GM12874 (cell line): ENCODE results near the gene MPV17L2.

Source experiments
- TF ChIP-seq, protein P1 (sequence below): IDR thresholded peaks from 2 replicates; pipeline ENCODE4 v1.5.1; 2011; ENCODE audit warnings: low read depth, mild to moderate bottlenecking, control low read depth, low read length, moderate library complexity; ENCODE audit not compliant: insufficient read depth

The MPV17L2 gene

DNA sequence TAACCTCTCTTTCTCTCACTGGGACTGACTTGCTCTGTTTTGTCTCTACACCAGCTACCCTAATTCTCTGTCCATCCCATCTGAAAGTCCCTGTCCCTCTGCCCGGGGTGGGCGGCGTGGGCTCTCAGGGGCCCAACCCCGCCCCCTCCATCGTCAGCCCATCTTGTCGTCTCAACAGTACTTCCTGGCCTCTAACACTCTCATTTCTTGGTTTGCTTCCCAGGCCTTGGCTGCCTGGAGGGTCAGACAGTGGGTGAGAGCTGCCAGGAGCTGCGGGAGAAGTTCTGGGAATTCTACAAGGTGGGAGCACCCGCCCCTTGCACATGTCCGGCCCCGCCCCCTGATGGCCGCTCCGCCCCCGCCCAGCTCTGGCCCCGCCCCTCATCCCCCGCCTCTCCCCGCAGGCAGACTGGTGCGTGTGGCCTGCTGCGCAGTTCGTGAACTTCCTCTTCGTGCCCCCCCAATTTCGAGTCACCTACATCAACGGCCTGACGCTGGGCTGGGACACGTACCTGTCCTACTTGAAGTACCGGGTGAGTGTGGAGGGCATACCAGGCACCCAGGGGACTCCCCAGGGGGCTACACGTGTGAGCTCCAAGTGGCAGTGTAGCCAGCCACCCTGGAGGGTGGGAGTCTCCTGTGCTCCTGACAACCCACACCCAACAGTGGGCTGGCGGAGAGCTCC is 1.7 kb downstream of the MPV17L2 start:
- TF ChIP-seq, protein P1, sequence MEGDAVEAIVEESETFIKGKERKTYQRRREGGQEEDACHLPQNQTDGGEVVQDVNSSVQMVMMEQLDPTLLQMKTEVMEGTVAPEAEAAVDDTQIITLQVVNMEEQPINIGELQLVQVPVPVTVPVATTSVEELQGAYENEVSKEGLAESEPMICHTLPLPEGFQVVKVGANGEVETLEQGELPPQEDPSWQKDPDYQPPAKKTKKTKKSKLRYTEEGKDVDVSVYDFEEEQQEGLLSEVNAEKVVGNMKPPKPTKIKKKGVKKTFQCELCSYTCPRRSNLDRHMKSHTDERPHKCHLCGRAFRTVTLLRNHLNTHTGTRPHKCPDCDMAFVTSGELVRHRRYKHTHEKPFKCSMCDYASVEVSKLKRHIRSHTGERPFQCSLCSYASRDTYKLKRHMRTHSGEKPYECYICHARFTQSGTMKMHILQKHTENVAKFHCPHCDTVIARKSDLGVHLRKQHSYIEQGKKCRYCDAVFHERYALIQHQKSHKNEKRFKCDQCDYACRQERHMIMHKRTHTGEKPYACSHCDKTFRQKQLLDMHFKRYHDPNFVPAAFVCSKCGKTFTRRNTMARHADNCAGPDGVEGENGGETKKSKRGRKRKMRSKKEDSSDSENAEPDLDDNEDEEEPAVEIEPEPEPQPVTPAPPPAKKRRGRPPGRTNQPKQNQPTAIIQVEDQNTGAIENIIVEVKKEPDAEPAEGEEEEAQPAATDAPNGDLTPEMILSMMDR = no peak

DNA sequence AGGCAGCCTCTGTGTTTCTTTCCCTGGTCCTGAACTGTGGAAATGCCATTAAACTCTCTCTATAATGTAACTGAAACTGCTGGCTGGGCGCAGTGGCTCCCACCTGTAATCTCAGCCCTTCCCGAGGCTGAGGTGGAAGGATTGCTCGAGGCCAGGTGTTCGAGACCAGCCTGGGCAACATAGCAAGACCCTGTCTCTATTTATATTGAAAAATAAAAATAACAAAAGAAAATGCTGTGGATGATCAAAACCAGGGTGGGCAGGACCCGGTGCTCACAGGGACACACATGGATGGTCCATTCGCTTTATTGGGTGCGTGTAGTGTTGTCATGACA is 3.5 kb downstream of the MPV17L2 start:
- TF ChIP-seq, protein P1 = no peak

DNA sequence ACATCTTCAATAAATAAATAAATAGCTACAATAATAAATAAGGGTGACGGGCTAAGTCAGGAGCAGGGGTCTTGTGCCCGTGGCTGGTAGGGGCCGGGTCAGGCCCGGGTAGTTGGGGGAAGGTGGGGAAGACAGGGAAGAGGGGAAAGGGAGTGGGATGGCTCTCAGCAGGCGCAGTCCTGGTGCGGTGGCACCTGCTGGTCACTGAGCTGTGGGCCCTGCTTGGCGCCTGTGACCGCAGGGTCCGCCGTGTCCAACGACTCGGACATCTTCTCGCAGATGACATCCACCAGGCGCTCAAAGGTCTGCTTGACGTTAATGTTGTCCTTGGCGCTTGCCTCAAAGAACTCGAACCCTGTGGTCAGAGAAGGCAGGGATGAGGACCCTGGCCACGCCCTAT is 4.3 kb downstream of the MPV17L2 start:
- TF ChIP-seq, protein P1 = no peak

DNA sequence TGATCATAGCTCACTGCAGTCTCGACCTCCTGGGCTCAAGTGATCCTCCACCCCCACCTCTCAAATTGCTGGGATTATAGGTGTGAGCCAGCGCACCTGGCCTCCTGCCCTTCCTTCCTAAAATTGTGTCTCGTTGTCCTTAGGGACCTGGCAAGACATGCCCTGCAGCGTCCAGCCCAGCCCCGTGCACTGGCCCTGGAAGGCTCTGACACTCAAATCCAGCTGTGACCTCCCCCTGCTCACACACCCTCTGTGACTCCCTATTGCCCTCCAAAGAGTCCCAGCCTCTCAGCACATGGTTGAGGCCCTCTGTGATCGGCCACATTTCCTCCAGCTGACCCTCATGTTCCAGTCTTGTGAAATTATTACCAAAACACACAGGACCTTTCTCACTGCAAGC is 4.9 kb downstream of the MPV17L2 start:
- TF ChIP-seq, protein P1 = no peak

DNA sequence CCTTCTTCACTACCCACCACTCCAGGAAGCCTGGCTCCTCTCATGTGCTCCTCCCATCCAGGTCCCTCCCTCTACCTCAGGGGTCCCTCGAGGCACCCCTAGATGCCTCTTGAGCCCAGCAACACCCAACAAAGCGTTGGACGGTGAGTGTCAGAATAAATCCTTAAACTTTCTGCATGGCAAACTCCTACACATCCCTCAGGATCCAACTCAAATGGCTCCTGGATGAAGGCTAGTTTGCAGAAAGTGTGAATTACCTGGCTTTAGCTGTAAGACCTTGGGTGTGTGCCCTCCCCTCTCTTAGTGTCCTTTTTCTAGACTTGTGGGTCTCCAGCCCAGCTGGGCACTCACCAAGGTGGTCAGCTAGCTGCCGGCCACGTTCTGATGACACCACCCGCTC is 5.4 kb downstream of the MPV17L2 start:
- TF ChIP-seq, protein P1 = no peak

DNA sequence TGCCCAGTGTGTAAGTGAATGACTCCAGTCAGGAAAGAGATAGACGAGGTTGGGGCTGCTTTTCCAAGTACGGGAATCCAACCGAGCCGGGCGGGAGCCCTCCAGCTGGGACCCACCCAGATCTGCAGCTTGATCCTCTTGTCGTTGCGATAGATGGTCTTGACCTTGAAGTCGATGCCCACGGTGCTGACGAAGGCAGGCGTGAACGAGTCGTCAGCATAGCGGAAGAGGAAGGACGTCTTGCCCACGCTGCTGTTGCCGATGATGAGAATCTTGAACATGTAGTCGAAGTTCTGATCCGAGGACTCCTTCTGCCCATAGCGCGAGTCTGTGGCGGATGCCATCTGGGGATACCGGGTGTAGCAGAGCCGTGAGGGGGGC is 9.4 kb downstream of the MPV17L2 start:
- TF ChIP-seq, protein P1 = no peak

DNA sequence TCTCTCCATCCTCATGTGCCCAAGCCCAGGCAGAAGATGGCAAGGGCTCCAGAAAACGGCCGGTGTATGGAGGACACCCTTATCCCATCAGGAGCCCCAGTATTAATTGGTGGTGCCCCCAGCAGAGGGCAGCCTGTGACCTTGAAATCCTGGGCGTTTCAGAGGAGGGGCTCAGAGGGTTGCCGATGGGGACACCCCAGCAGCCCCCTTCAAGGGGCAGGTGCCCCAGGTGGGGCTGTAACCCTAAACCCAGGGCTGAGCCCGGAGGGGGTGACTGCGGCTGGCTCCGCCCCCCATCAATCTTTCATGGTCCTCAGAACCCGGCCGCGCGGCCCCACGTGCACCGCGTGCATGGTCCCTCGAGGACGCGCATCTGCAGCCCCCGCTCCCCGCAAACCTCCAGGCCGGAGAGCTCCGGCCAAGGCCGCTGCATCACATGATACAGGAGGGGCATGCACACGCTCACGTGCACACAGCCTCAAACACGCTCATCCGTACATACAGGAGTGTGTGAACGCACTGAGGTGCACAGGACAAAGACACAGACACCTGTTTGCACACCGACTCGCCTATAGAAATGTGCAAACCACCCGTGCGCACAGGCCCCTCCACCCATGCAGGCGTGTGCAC is 9.9 kb downstream of the MPV17L2 start:
- TF ChIP-seq, protein P1 = peak; percentile 31; the same call in 1 of the 2 replicates
